Left renal cortex interstitium (tissue), 4 donors: ENCODE measurements around the gene SPI1. TPM values are rescaled to one million over a fixed set of nuclear protein-coding genes. Genes with fewer than 3 reads are reported as not detected.

Source experiments
- DNase-seq, 4 donors: peaks; one replicate each; pipeline ENCODE4 v3.0.0-alpha.2; 2013; ENCODE audit warnings: low read depth in 4 of 4, low spot score in 2 of 4, missing footprints in 1 of 4
- polyA plus RNA-seq, 4 donors: library from polyadenylated mRNA; unstranded; fragments of 120-200 nt; gene quantifications; one replicate each; pipeline ENCODE4 v1.2.1, GENCODE V29; 2013; ENCODE audit not compliant: insufficient read length in 4 of 4

Gene SPI1
- polyA plus RNA-seq, 4 donors, result 3.0 to 6.7 (median 4.8) TPM

GRCh38 chr11:47360341-47360740 is 18.0 kb downstream of the SPI1 start:
- DNase-seq, result no peak

GRCh38 chr11:47359586-47359985 is 18.8 kb downstream of the SPI1 start:
- DNase-seq, result no peak

- no peak for DNase-seq
These were observed 19.2 kb downstream of the SPI1 start for GRCh38 chr11:47359162-47359561.

- no peak for DNase-seq
These were observed 19.7 kb downstream of the SPI1 start for GRCh38 chr11:47358731-47359051.

GRCh38 chr11:47357985-47358730 is 20.2 kb downstream of the SPI1 start:
- DNase-seq, result no peak

- DNase-seq, result no peak
These were observed 21.4 kb downstream of the SPI1 start for GRCh38 chr11:47356998-47357329.

GRCh38 chr11:47356129-47356997 is 22.0 kb downstream of the SPI1 start:
- DNase-seq, result no peak

GRCh38 chr11:47355283-47356128 is 22.8 kb downstream of the SPI1 start:
- DNase-seq, result peak in 3 of 4 donors; percentile 70 to 85 (median 82)

- DNase-seq, result no peak
These were observed 23.4 kb downstream of the SPI1 start for GRCh38 chr11:47354913-47355282.

GRCh38 chr11:47353978-47354774 is 24.2 kb downstream of the SPI1 start:
- DNase-seq, result no peak

- no peak for DNase-seq
These were observed 25.8 kb downstream of the SPI1 start, which contains the start of gene MYBPC3 for GRCh38 chr11:47352556-47352955. MYBPC3 (minus strand) TSS chr11:47352702; CDS start chr11:47352647, 55 bp downstream.

- DNase-seq, result no peak
These were observed 26.9 kb downstream of the SPI1 start for GRCh38 chr11:47351156-47352126.

GRCh38 chr11:47350315-47350714 is 28.0 kb downstream of the SPI1 start:
- DNase-seq, result no peak

- DNase-seq, result no peak
These were observed 28.7 kb downstream of the SPI1 start for GRCh38 chr11:47349521-47350095.

GRCh38 chr11:47348859-47349258 is 29.5 kb downstream of the SPI1 start:
- no peak for DNase-seq

- DNase-seq, result no peak
These were observed 30.1 kb downstream of the SPI1 start for GRCh38 chr11:47348131-47348802.

- no peak for DNase-seq
These were observed 31.2 kb downstream of the SPI1 start for GRCh38 chr11:47347137-47347536.

GRCh38 chr11:47345890-47346563 is 32.3 kb downstream of the SPI1 start:
- no peak for DNase-seq
